Mesothelial cell of epicardium (in vitro differentiated cells): ENCODE measurements around the gene PTPN22. TPM values are rescaled to one million over a fixed set of nuclear protein-coding genes. Genes with fewer than 3 reads are reported as not detected.

ENCODE experiments used
- DNase-seq, 2 experiments: peaks; one replicate each; pipeline ENCODE4 v3.0.0; 2021; ENCODE audit warnings: low spot score in 2 of 2; ENCODE audit not compliant: unreplicated experiment in 2 of 2
- H3K27ac Mint-ChIP-seq: 2 replicates; pipeline ENCODE4 v1.8.0; 2021; ENCODE audit warnings: mixed read lengths
- H3K27me3 Mint-ChIP-seq: 2 replicates; pipeline ENCODE4 v1.8.0; 2021; ENCODE audit warnings: low read depth, mixed read lengths
- H3K36me3 Mint-ChIP-seq: 2 replicates; pipeline ENCODE4 v1.8.0; 2021; ENCODE audit warnings: mixed read lengths
- H3K4me1 Mint-ChIP-seq: 2 replicates; pipeline ENCODE4 v1.8.0; 2021; ENCODE audit warnings: mixed read lengths
- H3K4me3 Mint-ChIP-seq: 2 replicates; pipeline ENCODE4 v1.8.0; 2021; ENCODE audit warnings: mild to moderate bottlenecking, moderate library complexity, mixed read lengths
- H3K9me3 Mint-ChIP-seq: 2 replicates; pipeline ENCODE4 v1.8.0; 2021; ENCODE audit warnings: mixed read lengths
- total RNA-seq: library from RNA; stranded (reverse); gene quantifications from 3 replicates; pipeline ENCODE4 v1.2.1, GENCODE V29; 2021
- TF ChIP-seq, protein P1 (sequence below): fragments of 200-600 bp; sonication (generic); IDR thresholded peaks from one replicate; pipeline ENCODE4 v1.5.0; 2021; ENCODE audit warnings: antibody characterized with exemption; ENCODE audit not compliant: unreplicated experiment

Gene PTPN22
- total RNA-seq, 1 donor from 2014 or later = not detected

DNA sequence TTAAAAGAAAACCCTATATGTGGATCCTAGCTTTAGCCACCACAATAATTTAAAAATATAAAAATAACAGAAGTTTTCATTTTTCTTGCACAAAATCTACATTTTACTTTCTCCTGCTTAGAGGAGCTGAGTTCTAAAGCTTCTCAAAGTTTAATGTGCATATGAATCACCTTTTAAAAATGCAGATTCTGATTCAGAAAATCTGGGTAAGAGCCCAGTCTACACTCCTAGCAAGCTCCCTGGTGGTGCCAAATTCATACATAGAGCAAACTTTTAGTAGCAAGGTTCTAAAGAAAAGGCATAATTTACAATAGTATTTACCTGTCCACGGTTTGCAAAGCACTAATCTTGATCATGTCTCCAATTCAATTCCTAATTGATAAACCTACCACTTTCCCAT lies 78.5 kb downstream of the PTPN22 start:
- peaks cover 44% of the 10 kb centered on the region for H3K36me3 Mint-ChIP-seq
- H3K4me3 Mint-ChIP-seq = no peak overlapping the region
- H3K4me1 Mint-ChIP-seq = no peaks in the 10 kb centered on the region
- no peak for DNase-seq
- TF ChIP-seq, protein P1, sequence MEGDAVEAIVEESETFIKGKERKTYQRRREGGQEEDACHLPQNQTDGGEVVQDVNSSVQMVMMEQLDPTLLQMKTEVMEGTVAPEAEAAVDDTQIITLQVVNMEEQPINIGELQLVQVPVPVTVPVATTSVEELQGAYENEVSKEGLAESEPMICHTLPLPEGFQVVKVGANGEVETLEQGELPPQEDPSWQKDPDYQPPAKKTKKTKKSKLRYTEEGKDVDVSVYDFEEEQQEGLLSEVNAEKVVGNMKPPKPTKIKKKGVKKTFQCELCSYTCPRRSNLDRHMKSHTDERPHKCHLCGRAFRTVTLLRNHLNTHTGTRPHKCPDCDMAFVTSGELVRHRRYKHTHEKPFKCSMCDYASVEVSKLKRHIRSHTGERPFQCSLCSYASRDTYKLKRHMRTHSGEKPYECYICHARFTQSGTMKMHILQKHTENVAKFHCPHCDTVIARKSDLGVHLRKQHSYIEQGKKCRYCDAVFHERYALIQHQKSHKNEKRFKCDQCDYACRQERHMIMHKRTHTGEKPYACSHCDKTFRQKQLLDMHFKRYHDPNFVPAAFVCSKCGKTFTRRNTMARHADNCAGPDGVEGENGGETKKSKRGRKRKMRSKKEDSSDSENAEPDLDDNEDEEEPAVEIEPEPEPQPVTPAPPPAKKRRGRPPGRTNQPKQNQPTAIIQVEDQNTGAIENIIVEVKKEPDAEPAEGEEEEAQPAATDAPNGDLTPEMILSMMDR = no peak
- H3K27ac Mint-ChIP-seq = no peak overlapping the region
- no peaks in the 10 kb centered on the region for H3K27me3 Mint-ChIP-seq
- H3K9me3 Mint-ChIP-seq = no peaks in the 10 kb centered on the region

- no peaks in the 10 kb centered on the region for H3K9me3 Mint-ChIP-seq
- TF ChIP-seq, protein P1 = no peak
- H3K27ac Mint-ChIP-seq = no peak overlapping the region
- H3K4me1 Mint-ChIP-seq = no peaks in the 10 kb centered on the region
- DNase-seq = no peak
- H3K4me3 Mint-ChIP-seq = no peak overlapping the region
- H3K27me3 Mint-ChIP-seq = no peaks in the 10 kb centered on the region
- peaks cover 46% of the 10 kb centered on the region for H3K36me3 Mint-ChIP-seq
These were observed 79.0 kb downstream of the PTPN22 start for GRCh38 chr1:113792471-113792870.

DNA sequence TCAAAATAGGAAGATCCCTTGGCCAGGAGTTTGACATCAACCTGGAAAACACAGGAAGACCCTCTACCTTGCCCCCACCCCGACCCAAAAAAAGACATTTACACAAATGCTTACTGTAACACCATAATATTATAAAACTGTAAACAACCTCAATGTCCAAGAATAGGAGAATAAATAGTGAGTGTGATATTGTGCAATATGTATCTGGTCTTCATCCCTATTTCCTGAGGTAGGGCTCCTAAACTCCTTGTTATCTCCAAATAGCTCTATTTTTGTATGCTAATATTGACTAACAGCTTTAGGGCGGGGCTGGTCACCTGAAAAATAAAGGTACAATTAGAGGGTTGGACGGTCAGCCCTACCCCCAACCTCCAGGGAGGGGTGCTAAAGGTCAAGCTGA lies 82.7 kb downstream of the PTPN22 start:
- Mint-ChIP-seq H3K36me3 (peaks cover 38% of the 10 kb centered on the region), H3K4me3 (no peak overlapping the region), H3K27me3 (no peaks in the 10 kb centered on the region), H3K27ac (no peak overlapping the region), H3K4me1 (peaks cover 9% of the 10 kb centered on the region), H3K9me3 (peaks cover 9% of the 10 kb centered on the region)
- TF ChIP-seq, protein P1 = no peak
- DNase-seq = no peak

DNA sequence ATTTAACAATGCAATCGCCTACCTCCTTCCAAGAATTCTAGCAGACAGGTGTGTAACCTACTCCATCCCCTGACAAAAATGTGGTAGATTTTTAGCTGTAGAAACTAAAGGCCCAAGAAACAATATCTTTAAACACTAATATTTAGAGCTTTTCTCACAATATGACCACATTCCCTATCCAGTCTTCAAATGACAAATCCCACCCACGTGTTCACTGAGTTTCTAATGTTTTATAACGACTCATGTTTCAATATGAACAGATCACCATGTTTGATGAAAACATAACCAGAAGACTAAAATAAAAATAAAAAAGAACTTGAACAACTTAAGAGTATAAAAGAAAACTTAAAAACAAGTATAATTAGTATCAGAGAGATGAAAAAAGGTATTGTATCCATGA lies 83.8 kb downstream of the PTPN22 start:
- Mint-ChIP-seq H3K4me3 (no peak overlapping the region), H3K27me3 (no peaks in the 10 kb centered on the region), H3K36me3 (peaks cover 34% of the 10 kb centered on the region), H3K4me1 (peaks cover 19% of the 10 kb centered on the region), H3K27ac (no peak overlapping the region), H3K9me3 (peaks cover 9% of the 10 kb centered on the region)
- DNase-seq = no peak
- TF ChIP-seq, protein P1 = no peak

DNA sequence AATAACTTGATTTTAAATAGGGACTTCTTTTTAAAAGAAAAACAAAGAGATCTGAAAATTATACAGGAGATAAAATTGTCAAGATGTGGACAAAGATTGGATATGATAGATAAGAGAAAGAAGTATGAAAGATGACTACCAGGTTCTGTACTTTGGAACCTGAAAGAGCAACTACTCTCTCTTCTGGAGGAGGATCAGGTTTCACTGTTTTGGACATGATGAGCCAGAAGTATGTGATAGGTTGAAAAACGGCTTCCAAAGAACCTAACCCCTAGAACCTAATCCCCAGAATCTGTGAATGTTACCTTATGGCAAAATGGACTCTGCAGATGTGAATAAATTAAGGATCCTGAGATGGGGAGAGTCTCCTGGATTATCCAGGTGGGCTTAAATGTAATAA lies 85.4 kb downstream of the PTPN22 start:
- Mint-ChIP-seq H3K4me3 (no peak overlapping the region), H3K27ac (no peak overlapping the region), H3K9me3 (peaks cover 9% of the 10 kb centered on the region), H3K36me3 (peaks cover 32% of the 10 kb centered on the region), H3K27me3 (no peaks in the 10 kb centered on the region), H3K4me1 (peaks cover 19% of the 10 kb centered on the region)
- DNase-seq = no peak
- TF ChIP-seq, protein P1 = no peak

GRCh38 chr1:113784104-113784779 lies 87.3 kb downstream of the PTPN22 start:
- TF ChIP-seq, protein P1 = no peak
- peak overlapping the region; percentile 51 for H3K27ac Mint-ChIP-seq
- no peak overlapping the region for H3K4me3 Mint-ChIP-seq
- H3K9me3 Mint-ChIP-seq = peaks cover 9% of the 10 kb centered on the region
- no peak for DNase-seq
- peaks cover 19% of the 10 kb centered on the region for H3K4me1 Mint-ChIP-seq
- H3K27me3 Mint-ChIP-seq = no peaks in the 10 kb centered on the region
- peaks cover 27% of the 10 kb centered on the region for H3K36me3 Mint-ChIP-seq
